Glutamatergic neuron (in vitro differentiated cells): Measurements from ENCODE around the gene MBTPS1. TPM values are rescaled to one million over a fixed set of nuclear protein-coding genes. Genes with fewer than 3 reads are reported as not detected.

Experiments
- DNase-seq: peaks from one replicate; pipeline ENCODE4 v3.0.0; 2022
- H3K27ac Mint-ChIP-seq: one replicate; pipeline ENCODE4 v1.8.0; 2020; ENCODE audit warnings: mild to moderate bottlenecking, mixed read lengths, inconsistent platforms; ENCODE audit not compliant: unreplicated experiment
- H3K27me3 Mint-ChIP-seq: one replicate; pipeline ENCODE4 v1.8.0; 2020; ENCODE audit warnings: mild to moderate bottlenecking, moderate library complexity, mixed read lengths, inconsistent platforms; ENCODE audit not compliant: unreplicated experiment
- H3K36me3 Mint-ChIP-seq: one replicate; pipeline ENCODE4 v1.8.0; 2020; ENCODE audit warnings: mild to moderate bottlenecking, mixed read lengths, inconsistent platforms; ENCODE audit not compliant: unreplicated experiment
- H3K4me1 Mint-ChIP-seq: one replicate; pipeline ENCODE4 v1.8.0; 2020; ENCODE audit warnings: mild to moderate bottlenecking, low read depth, mixed read lengths, inconsistent platforms; ENCODE audit not compliant: unreplicated experiment
- H3K4me3 Mint-ChIP-seq: one replicate; pipeline ENCODE4 v1.8.0; 2020; ENCODE audit warnings: mild to moderate bottlenecking, mixed read lengths, inconsistent platforms; ENCODE audit not compliant: unreplicated experiment
- H3K9me3 Mint-ChIP-seq: one replicate; pipeline ENCODE4 v1.8.0; 2020; ENCODE audit warnings: mild to moderate bottlenecking, moderate library complexity, mixed read lengths, inconsistent platforms; ENCODE audit not compliant: unreplicated experiment
- total RNA-seq: library from RNA; stranded (reverse); fragmentation: NEBNext Ultra II Directional; extraction: Animal tissue kit (Norgen Biotek cat#: 25700); gene quantifications from one replicate; pipeline ENCODE4 v1.2.1, GENCODE V29; 2021; ENCODE audit not compliant: unreplicated experiment
- TF ChIP-seq, protein P1 (sequence below): fragments of 200-600 bp; sonication (generic); IDR thresholded peaks from one replicate; pipeline ENCODE4 v1.5.0; 2021; ENCODE audit not compliant: partially characterized antibody, unreplicated experiment

MBTPS1 gene
- total RNA-seq, 1 donor from 2014 or later: 105 TPM

- DNase-seq: no peak
- H3K4me3 Mint-ChIP-seq: no peak overlapping the region
- H3K36me3 Mint-ChIP-seq: no peaks in the 10 kb centered on the region
- peaks cover 5% of the 10 kb centered on the region for H3K27me3 Mint-ChIP-seq
- peak overlapping the region; percentile 6 for H3K27ac Mint-ChIP-seq
- H3K9me3 Mint-ChIP-seq: peaks cover 6% of the 10 kb centered on the region
- TF ChIP-seq, protein P1, sequence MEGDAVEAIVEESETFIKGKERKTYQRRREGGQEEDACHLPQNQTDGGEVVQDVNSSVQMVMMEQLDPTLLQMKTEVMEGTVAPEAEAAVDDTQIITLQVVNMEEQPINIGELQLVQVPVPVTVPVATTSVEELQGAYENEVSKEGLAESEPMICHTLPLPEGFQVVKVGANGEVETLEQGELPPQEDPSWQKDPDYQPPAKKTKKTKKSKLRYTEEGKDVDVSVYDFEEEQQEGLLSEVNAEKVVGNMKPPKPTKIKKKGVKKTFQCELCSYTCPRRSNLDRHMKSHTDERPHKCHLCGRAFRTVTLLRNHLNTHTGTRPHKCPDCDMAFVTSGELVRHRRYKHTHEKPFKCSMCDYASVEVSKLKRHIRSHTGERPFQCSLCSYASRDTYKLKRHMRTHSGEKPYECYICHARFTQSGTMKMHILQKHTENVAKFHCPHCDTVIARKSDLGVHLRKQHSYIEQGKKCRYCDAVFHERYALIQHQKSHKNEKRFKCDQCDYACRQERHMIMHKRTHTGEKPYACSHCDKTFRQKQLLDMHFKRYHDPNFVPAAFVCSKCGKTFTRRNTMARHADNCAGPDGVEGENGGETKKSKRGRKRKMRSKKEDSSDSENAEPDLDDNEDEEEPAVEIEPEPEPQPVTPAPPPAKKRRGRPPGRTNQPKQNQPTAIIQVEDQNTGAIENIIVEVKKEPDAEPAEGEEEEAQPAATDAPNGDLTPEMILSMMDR: no peak
- H3K4me1 Mint-ChIP-seq: peaks cover 33% of the 10 kb centered on the region
Observed at GRCh38 chr16:84137769-84138357, 21.1 kb upstream of the MBTPS1 start.

DNA sequence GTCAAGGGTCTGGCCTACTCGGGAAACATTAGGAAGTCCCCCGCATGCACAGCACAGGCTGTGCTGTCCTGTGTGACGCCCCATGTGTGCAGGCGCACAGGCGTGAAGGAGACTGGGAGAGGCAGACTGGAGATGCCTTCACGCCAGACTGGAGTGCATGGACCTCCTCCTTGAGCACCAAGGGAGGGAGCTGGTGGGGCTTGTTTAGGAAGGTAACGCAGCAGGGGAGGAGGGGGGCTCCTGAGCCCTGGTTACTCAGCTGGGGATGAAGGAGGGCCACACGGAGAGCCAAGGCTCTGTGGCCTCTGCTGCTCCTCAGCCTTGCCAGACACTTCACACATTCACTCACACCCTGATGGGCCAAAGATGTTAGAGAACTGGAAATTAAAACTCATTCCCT, 20.5 kb upstream of the MBTPS1 start:
- Mint-ChIP-seq H3K9me3 (peaks cover 6% of the 10 kb centered on the region), H3K4me3 (no peak overlapping the region), H3K4me1 (peaks cover 33% of the 10 kb centered on the region), H3K27me3 (peaks cover 5% of the 10 kb centered on the region), H3K36me3 (no peaks in the 10 kb centered on the region), H3K27ac (no peak overlapping the region)
- TF ChIP-seq, protein P1: no peak
- DNase-seq: no peak

GRCh38 chr16:84136331-84137125, 19.8 kb upstream of the MBTPS1 start:
- DNase-seq: no peak
- H3K4me3 Mint-ChIP-seq: no peak overlapping the region
- TF ChIP-seq, protein P1: no peak
- H3K4me1 Mint-ChIP-seq: peaks cover 31% of the 10 kb centered on the region
- no peaks in the 10 kb centered on the region for H3K36me3 Mint-ChIP-seq
- peaks cover 2% of the 10 kb centered on the region for H3K27me3 Mint-ChIP-seq
- H3K9me3 Mint-ChIP-seq: peaks cover 6% of the 10 kb centered on the region
- no peak overlapping the region for H3K27ac Mint-ChIP-seq

GRCh38 chr16:84132527-84133285, 16.0 kb upstream of the MBTPS1 start:
- DNase-seq: no peak
- Mint-ChIP-seq H3K4me3 (no peak overlapping the region), H3K27me3 (peaks cover 2% of the 10 kb centered on the region), H3K36me3 (no peaks in the 10 kb centered on the region), H3K27ac (no peak overlapping the region), H3K4me1 (peaks cover 13% of the 10 kb centered on the region), H3K9me3 (peaks cover 6% of the 10 kb centered on the region)
- TF ChIP-seq, protein P1: no peak
